GM21360 (cell line): ENCODE data around the gene BCDIN3D.

Experiments
- ATAC-seq: cut with Tn5 transposase; IDR thresholded peaks from one replicate; pipeline ENCODE4 v1.9.1; 2021; ENCODE audit warnings: mild to moderate bottlenecking, moderate library complexity; ENCODE audit not compliant: unreplicated experiment

The BCDIN3D gene

DNA sequence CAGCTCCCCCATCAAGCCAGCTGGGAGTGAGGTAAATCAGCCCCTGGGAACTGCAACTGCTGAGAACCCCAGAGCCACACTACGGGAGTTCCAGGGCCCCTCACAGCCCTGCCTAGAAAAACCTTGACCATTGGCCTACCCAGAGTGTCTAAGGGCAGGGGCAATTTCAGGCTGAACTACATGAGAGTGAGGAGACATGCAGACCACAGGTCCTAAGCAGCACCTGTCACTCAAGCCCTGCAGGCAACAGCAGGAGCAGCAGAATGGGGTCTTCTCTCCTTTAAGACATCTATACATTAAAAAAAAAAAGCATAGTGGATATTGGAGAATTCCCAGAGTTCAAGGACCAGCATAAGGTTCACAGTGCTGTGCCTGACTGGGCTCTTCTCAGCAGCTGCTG, 19.6 kb downstream of the BCDIN3D start:
- ATAC-seq = no peak

GRCh38 chr12:49821373-49822287, 21.3 kb downstream of the BCDIN3D start:
- ATAC-seq = no peak

GRCh38 chr12:49819786-49820185, 23.1 kb downstream of the BCDIN3D start:
- ATAC-seq = no peak

DNA sequence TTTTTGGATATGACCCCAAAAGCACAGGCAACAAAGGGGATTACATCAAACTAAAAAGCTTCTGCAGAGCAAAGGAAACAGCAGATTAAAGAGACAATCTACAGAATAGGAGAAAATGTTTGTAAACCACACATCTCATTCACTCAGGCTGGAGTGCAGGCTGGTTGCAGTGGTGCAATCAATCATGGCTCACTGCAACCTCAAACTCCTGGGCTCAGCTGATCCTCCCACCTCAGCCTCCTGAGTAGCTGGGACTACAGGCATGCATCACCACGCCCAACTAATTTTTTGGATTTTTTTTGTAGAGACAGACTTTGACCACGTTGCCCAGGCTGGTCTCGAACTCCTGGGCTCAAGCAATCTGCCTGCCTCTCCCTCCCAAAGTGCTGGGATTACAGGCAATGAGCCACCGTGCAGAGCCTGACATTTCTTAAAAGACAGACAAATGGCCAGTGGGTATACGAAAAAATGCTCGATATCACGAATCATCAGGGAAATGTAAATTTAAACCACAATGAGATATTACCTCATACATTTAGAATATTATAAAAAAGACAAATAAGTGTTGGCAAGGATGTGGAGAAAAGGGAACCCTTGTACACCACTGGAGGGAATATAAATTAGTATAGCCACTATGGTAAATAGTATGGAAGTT, 24.5 kb downstream of the BCDIN3D start:
- no peak for ATAC-seq

DNA sequence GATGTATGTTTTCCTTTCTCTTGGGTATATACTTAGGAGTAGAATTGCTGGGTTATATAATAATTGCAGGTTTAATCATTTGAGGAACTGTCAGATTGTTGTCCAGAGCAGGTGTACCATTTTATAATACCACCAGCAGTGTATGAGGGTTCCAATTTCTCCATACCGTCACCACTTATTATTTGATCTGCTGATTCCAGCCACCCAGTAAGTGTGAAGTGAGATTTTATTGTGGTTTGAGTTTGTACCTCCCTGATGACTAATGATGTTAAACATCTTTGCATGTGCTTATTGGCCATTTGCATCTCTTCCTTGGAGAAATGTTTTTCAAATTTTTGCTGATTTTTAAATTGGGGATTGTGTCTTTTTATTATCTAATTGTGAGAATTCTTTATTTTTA, 29.8 kb downstream of the BCDIN3D start:
- no peak for ATAC-seq

DNA sequence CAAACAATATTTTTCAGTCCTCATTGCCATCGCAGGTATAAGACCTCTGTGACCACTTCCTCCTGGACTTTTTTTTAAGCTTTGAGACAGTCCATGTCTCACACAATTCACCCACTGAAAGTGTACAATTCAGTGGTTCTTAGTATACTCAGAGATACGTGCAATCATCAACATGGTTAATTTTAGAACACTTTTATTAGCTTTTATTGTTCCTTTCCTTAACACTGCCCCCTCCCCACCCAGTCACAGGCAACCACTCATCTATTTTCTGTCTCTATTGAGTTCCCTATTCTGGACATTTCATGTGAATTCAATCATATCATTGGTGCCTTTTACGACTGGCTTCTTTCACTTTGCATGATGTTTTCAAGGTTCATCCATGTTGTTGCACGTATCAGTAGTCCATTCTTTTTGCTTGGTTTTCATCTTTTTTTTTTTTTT, 30.9 kb downstream of the BCDIN3D start:
- no peak for ATAC-seq

GRCh38 chr12:49811136-49811535, 31.8 kb downstream of the BCDIN3D start:
- ATAC-seq = no peak

- ATAC-seq = no peak
Measured at GRCh38 chr12:49809906-49810389, 33.0 kb downstream of the BCDIN3D start.

DNA sequence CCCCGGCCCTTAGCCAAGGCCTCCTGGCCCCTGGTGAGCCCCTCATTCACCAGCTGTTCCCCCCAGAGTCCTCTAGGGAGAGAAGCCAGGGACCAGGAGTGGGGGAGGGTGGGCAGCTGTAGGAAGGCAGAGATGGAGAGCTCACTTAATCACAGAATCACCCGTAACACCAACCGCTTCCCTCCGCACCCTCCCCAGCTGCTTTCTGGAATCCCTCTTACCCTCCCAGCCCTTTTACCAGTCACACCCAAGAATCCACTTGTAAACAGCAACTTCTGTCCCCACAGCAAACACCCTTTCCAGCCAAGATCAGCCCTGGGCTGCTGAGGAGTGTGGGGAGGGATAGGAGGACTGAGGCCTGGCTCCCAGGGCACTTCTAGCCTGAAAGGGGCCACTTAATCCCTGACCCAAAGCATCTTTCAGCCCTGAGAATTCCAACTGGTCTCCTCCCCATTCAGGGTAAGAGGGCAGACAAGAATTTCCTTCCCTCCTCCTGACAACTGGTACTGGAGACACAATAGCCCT, 33.5 kb downstream of the BCDIN3D start:
- no peak for ATAC-seq

- no peak for ATAC-seq
Measured at GRCh38 chr12:49808686-49809380, 34.1 kb downstream of the BCDIN3D start.

DNA sequence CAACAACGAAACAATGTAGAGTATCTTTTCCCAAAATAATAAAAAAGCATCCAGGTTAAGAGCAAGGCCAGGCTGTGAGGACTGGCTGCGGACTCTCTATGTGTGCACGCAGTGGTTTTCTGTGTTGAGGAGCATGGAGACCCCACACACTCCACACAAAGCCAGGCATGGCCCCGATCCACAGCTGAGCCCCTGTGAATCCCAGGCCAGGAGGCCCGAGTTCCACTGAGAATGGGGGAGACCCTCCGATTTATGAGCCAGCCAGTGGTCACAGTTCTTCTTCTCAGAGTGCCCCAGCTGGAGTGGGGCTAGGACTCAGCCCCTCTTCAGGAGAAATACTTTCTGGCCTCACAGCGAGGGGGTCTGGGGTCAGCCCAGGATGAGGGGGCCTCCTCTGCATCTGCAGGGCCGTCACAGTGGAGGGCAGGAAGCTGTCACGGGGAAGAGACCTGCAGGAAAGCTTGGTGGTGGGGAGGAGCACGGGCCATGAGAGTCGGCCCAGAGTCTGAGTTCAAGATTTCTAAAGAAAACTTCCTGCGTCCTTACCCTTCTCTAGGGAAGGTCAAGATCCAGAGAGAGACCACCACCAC, 34.8 kb downstream of the BCDIN3D start:
- ATAC-seq = no peak

DNA sequence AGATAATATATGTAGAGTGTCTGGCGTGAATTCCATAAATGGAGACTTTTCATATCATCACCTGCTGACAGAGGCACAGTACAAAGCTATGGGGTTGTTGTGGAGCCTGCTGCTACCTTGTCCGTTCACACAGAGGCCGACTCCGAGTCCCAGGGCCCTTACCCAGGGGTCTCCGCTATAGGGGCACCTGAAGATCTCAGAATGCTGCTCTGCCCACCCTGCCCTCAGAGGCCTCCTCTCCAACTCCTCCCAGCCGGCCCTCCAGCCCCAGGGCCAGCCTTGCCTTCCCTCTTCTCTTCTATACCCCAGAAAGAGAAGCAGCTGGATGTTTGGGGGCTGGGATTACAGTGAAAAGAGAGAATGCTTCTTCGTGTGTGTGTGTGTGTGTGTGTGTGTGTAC, 36.0 kb downstream of the BCDIN3D start:
- no peak for ATAC-seq

- ATAC-seq = no peak
Measured at GRCh38 chr12:49806321-49806813, 36.5 kb downstream of the BCDIN3D start.

GRCh38 chr12:49805409-49805808, 37.5 kb downstream of the BCDIN3D start:
- no peak for ATAC-seq

DNA sequence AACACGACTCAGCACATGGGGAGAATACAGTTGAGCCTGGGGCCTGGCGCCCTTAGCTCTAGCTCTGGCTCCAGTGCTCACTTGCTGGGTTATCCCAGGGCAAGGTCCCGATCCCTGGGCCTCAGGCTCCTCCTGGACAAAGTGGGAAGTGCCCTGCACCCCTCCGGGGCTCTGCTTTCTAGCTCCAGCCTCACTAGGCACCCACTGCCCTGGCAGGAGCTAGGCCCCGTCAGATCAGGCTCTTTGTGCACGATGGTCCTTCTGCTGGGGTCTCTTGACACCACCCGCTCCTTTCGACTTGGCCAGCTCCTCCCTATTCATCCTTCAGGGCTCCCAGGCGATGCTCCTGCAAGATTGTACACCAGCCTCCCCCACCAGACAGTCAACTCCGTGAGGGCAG, 38.1 kb downstream of the BCDIN3D start:
- ATAC-seq = no peak

DNA sequence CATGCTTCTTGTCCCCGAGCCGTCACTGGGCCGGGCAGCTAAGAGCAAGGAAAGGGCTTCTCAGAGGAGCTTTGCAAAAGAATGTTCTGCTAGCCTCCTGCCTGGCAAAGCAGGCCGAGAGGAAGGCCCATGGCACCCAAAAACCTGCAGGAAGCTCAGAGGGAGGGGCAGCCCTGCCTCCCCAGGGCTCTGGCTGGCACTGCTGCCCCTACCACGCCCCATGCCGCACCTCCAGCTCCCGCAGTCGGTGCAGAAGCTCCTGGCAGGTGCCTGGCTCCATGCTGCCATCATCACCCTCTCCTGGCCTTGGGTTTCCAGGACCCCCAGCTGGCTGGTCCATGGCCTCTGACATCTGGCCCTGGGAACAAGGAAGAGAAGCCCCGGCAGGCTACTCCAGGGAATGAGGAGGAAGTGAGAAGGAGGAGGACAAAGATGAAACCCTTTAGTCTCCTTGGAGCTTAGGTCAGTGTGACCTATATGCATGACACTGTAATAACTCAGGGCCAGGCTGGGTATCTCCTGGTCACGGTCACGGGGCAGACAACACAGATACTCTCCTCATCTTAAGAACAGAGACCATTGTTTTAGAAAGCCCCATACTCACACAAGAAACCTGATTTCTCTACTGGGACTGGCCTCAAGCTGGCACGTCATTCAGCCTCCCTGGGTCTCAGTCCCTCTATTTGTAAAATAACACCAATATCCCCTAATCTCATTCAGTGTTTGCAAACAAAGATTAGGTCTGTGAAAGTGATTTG, 39.0 kb downstream of the BCDIN3D start:
- no peak for ATAC-seq

DNA sequence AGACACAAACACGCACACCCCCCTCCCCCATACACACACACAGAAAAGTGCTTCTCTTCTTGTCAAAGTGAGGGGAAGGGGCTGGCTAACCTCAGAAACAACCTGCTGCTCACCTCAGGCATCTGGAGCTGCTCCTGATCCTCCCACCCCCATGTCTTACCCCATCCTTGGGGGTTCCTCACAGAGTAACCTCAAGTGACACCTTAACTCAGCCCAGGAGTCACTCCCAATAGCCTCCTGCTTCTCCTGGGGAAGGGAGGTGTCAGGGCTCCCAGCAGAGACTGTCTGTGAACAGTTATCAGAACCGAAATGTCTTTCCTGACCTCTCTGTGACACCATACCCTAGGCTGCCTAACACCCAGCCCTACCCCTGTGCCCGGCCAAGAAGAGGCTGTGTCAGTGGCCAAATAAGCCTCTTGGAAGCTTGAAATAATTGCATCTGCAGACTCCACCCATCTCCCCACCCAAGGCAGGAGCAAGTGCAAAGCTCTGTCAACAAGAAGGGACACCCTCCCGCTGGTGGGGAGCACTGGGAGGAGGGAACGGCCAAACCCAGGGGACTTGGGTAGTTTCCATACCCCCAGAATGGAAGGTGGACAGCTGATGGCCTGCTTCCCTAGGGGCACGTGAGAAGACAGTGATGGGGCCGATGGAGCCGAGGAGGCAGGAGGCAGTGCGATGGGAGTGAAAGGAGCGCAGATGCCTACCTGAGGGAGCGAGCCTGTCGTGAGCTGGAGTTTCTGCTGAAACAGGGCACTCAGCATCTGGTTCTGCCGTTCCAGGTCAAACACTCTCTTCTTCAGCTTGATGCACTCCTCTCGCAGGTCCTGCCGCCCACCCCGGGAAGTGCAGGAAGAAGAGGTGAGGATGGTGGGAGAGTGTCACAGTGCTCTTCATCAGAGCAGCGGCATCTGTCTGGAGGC, 41.5 kb downstream of the BCDIN3D start:
- no peak for ATAC-seq

- ATAC-seq = no peak
Measured at GRCh38 chr12:49800421-49801140, 42.3 kb downstream of the BCDIN3D start.
